CD4-positive, alpha-beta memory T cell (primary cell): Measurements from ENCODE around the gene SARM1. TPM values are rescaled to one million over a fixed set of nuclear protein-coding genes. Genes with fewer than 3 reads are reported as not detected.

ENCODE experiments used
- CTCF ChIA-PET: fragments of 350-600 bp; sonication (Branson Sonifier 250); formaldehyde crosslinking; loops from one replicate; lab custom pipeline; 2021; ENCODE audit warnings: inconsistent platforms; ENCODE audit not compliant: partially characterized antibody; lab: Charles Lee
- POLR2A ChIA-PET: fragments of 350-600 bp; sonication (Branson Sonifier 250); formaldehyde crosslinking; loops from one replicate; lab custom pipeline; 2021; ENCODE audit not compliant: partially characterized antibody; lab: Charles Lee
- DNase-seq, 5 donors: peaks; one replicate each; pipeline versions ENCODE4 v3.0.0 to v3.0.0-alpha.2; 2020 to 2022; ENCODE audit warnings: mixed read lengths in 1 of 5
- H3K27ac ChIP-seq: one replicate; pipeline ENCODE4 v1.7.0; 2013; ENCODE audit warnings: low read depth, low read length
- H3K27me3 ChIP-seq: 2 replicates; pipeline ENCODE4 v1.7.0; 2013; ENCODE audit warnings: mild to moderate bottlenecking, low read length, moderate library complexity; ENCODE audit not compliant: insufficient read depth
- H3K36me3 ChIP-seq: 2 replicates; pipeline ENCODE4 v1.7.0; 2013; ENCODE audit warnings: mild to moderate bottlenecking, low read length, moderate library complexity; ENCODE audit not compliant: insufficient read depth
- H3K4me1 ChIP-seq: 2 replicates; pipeline ENCODE4 v1.7.0; 2013; ENCODE audit warnings: mild to moderate bottlenecking, low read length, moderate library complexity; ENCODE audit not compliant: insufficient read depth
- H3K4me3 ChIP-seq, 2 donors: one replicate each; pipeline ENCODE4 v1.7.0; 2013; ENCODE audit warnings: low read length in 2 of 2, mild to moderate bottlenecking in 1 of 2
- H3K9me3 ChIP-seq, 2 donors: one replicate each; pipeline ENCODE4 v1.7.0; 2013; ENCODE audit warnings: low read length in 2 of 2, control low read depth in 1 of 2; ENCODE audit not compliant: control insufficient read depth in 1 of 2
- H3K27ac Mint-ChIP-seq, 7 donors: one replicate each; pipeline ENCODE4 v1.8.0; 2020 to 2021; ENCODE audit warnings: mixed read lengths in 7 of 7, mild to moderate bottlenecking in 6 of 7, inconsistent platforms in 3 of 7, moderate library complexity in 3 of 7
- H3K27me3 Mint-ChIP-seq, 2 donors: one replicate each; pipeline ENCODE4 v1.8.0; 2020 to 2021; ENCODE audit warnings: mixed read lengths in 2 of 2
- H3K36me3 Mint-ChIP-seq, 2 donors: one replicate each; pipeline ENCODE4 v1.8.0; 2020 to 2021; ENCODE audit warnings: mixed read lengths in 2 of 2, inconsistent platforms in 1 of 2, mild to moderate bottlenecking in 1 of 2
- H3K4me1 Mint-ChIP-seq, 4 donors: one replicate each; pipeline ENCODE4 v1.8.0; 2020 to 2021; ENCODE audit warnings: mixed read lengths in 4 of 4, mild to moderate bottlenecking in 1 of 4
- H3K4me3 Mint-ChIP-seq, 8 donors: one replicate each; pipeline ENCODE4 v1.8.0; 2020 to 2021; ENCODE audit warnings: mixed read lengths in 8 of 8, mild to moderate bottlenecking in 7 of 8, moderate library complexity in 6 of 8, inconsistent platforms in 3 of 8
- H3K9me3 Mint-ChIP-seq, 8 donors: one replicate each; pipeline ENCODE4 v1.8.0; 2020 to 2021; ENCODE audit warnings: mixed read lengths in 8 of 8, mild to moderate bottlenecking in 5 of 8, inconsistent platforms in 3 of 8, moderate library complexity in 1 of 8
- intact Hi-C: fragments of 100-400 bp; cut with micrococcal nuclease; formaldehyde crosslinking; loops from one replicate; pipeline ENCODE4 v1.15.1; 2023
- polyA plus RNA-seq, 2 donors: library from polyadenylated mRNA; unstranded; fragments of 300-500 nt; fragmentation: Illumina TruSeq; gene quantifications; one replicate each; pipeline ENCODE4 v1.2.3, GENCODE V29; 2021
- total RNA-seq, 2 experiments: library from RNA; stranded (reverse); gene quantifications; one replicate each; pipeline ENCODE4 v1.2.3, GENCODE V29; 2021

Gene SARM1
- total and polyA plus RNA-seq, 4 experiments from 2014 or later: 7.3 to 40.3 (median 23.6) TPM

GRCh38 chr17:28357061-28357900 lies 14.2 kb upstream of the SARM1 start, which contains the start of gene POLDIP2:
Gene POLDIP2 (minus strand): TSS chr17:28357527. CDS start chr17:28357448, 79 bp downstream.
- peaks cover 44 to 52% of the 10 kb centered on the region in 2 donors for H3K36me3 Mint-ChIP-seq
- ChIA-PET POLR2A (interaction anchor here (0.6 to 5.6 kb wide), 24 partner anchors 11 to 595 kb away, joined by 3 to 130 read pairs (median 4); partner anchors contain the start of genes IFT20, LYRM9, NEK8 and PIGS), CTCF (interaction anchor here (1.0 to 2.1 kb wide), 5 partner anchors 10 to 106 kb away, joined by 3 to 17 read pairs (median 4); partner anchors contain the start of genes IFT20 and TNFAIP1)
- H3K36me3 ChIP-seq: peaks cover 50% of the 10 kb centered on the region
- peak within 1 kb of the TSS; percentile 67 to 90 for H3K4me3 ChIP-seq
- peak; percentile 95 to 96 (median 96) for DNase-seq
- no peaks in the 10 kb centered on the region for H3K9me3 Mint-ChIP-seq
- H3K27ac Mint-ChIP-seq: peak within 1 kb of the TSS; percentile 93 to 97 (median 96)
- H3K4me1 ChIP-seq: peaks cover 24% of the 10 kb centered on the region
- peak within 1 kb of the TSS; percentile 85 for H3K27ac ChIP-seq
- no peaks in the 10 kb centered on the region for H3K27me3 ChIP-seq
- H3K27me3 Mint-ChIP-seq: no peaks in the 10 kb centered on the region
- peak within 1 kb of the TSS; percentile 92 to 98 (median 95) for H3K4me3 Mint-ChIP-seq
- peaks cover 18 to 36% (median 26%) of the 10 kb centered on the region in 4 donors for H3K4me1 Mint-ChIP-seq
- intact Hi-C loops: loop anchor here (1.0 kb wide), 5 partner anchors 14 to 316 kb away; partner anchors contain the start of genes IFT20, SARM1, TMEM97 and TNFAIP1
- H3K9me3 ChIP-seq: no peaks in the 10 kb centered on the region

GRCh38 chr17:28357901-28358197 lies 13.6 kb upstream of the SARM1 start:
- Histone ChIP-seq H3K36me3 (peaks cover 53% of the 10 kb centered on the region), H3K27me3 (no peaks in the 10 kb centered on the region), H3K4me1 (peaks cover 24% of the 10 kb centered on the region), H3K4me3 (peak overlapping the region; percentile 67 to 90), H3K27ac (peak overlapping the region; percentile 85), H3K9me3 (no peaks in the 10 kb centered on the region)
- no peaks in the 10 kb centered on the region for H3K27me3 Mint-ChIP-seq
- peaks cover 41 to 52% of the 10 kb centered on the region in 2 donors for H3K36me3 Mint-ChIP-seq
- H3K9me3 Mint-ChIP-seq: no peaks in the 10 kb centered on the region
- intact Hi-C loops: loop anchor here (1.0 kb wide), 5 partner anchors 13 to 317 kb away; partner anchors contain the start of genes IFT20, SARM1, TMEM97 and TNFAIP1
- H3K4me1 Mint-ChIP-seq: peaks cover 18 to 36% (median 26%) of the 10 kb centered on the region in 4 donors
- no peak for DNase-seq
- ChIA-PET POLR2A (interaction anchor here (0.7 to 5.6 kb wide), 19 partner anchors 11 to 594 kb away, joined by 3 to 130 read pairs (median 4); partner anchors contain the start of genes IFT20, LYRM9, NEK8 and PIGS), CTCF (interaction anchor here (0.9 to 2.1 kb wide), 6 partner anchors 9 to 107 kb away, joined by 3 to 17 read pairs (median 4); partner anchors contain the start of genes IFT20, SARM1, TNFAIP1 and VTN)
- peak overlapping the region; percentile 92 to 98 (median 95) for H3K4me3 Mint-ChIP-seq
- H3K27ac Mint-ChIP-seq: peak overlapping the region; percentile 93 to 97 (median 96)

- CTCF ChIA-PET: interaction anchor here (2.0 kb wide), 1 partner anchor 54 kb away, joined by 7 read pairs; no protein-coding TSS in a partner anchor
- Histone ChIP-seq H3K27me3 (no peaks in the 10 kb centered on the region), H3K4me1 (peaks cover 7% of the 10 kb centered on the region), H3K9me3 (no peaks in the 10 kb centered on the region), H3K27ac (no peak overlapping the region), H3K36me3 (peaks cover 39% of the 10 kb centered on the region), H3K4me3 (no peak overlapping the region)
- DNase-seq: no peak
- peaks cover 24 to 36% of the 10 kb centered on the region in 2 donors for H3K36me3 Mint-ChIP-seq
- intact Hi-C loops: no loop called here
- H3K4me3 Mint-ChIP-seq: no peak overlapping the region
- H3K4me1 Mint-ChIP-seq: peaks cover 3 to 9% (median 6%) of the 10 kb centered on the region in 4 donors
- no peak overlapping the region for H3K27ac Mint-ChIP-seq
- H3K27me3 Mint-ChIP-seq: no peaks in the 10 kb centered on the region
- no peaks in the 10 kb centered on the region for H3K9me3 Mint-ChIP-seq
- POLR2A ChIA-PET: interaction anchor here (0.6 kb wide), 1 partner anchor 21 kb away, joined by 3 read pairs; no protein-coding TSS in a partner anchor
These were observed 8.3 kb upstream of the SARM1 start for GRCh38 chr17:28363186-28363585.

- ChIA-PET POLR2A (interaction anchor here (0.6 kb wide), 1 partner anchor 20 kb away, joined by 3 read pairs; no protein-coding TSS in a partner anchor), CTCF (interaction anchor here (2.0 kb wide), 1 partner anchor 53 kb away, joined by 7 read pairs; no protein-coding TSS in a partner anchor)
- intact Hi-C loops: no loop called here
- Histone ChIP-seq H3K27ac (no peak overlapping the region), H3K36me3 (peaks cover 37% of the 10 kb centered on the region), H3K4me1 (no peaks in the 10 kb centered on the region), H3K27me3 (no peaks in the 10 kb centered on the region), H3K9me3 (no peaks in the 10 kb centered on the region), H3K4me3 (no peak overlapping the region)
- DNase-seq: no peak
- peaks cover 23 to 32% of the 10 kb centered on the region in 2 donors for H3K36me3 Mint-ChIP-seq
- no peak overlapping the region for H3K27ac Mint-ChIP-seq
- H3K27me3 Mint-ChIP-seq: no peaks in the 10 kb centered on the region
- peaks cover 0 to 4% (median 1%) of the 10 kb centered on the region in 4 donors for H3K4me1 Mint-ChIP-seq
- H3K4me3 Mint-ChIP-seq: no peak overlapping the region
- no peaks in the 10 kb centered on the region for H3K9me3 Mint-ChIP-seq
These were observed 7.5 kb upstream of the SARM1 start for GRCh38 chr17:28363776-28364650.

GRCh38 chr17:28364665-28365363 lies 6.7 kb upstream of the SARM1 start, which contains the start of gene SEBOX:
Gene SEBOX (minus strand): TSS chr17:28365199. CDS start chr17:28365151, 48 bp downstream.
- H3K27me3 Mint-ChIP-seq: no peaks in the 10 kb centered on the region
- Histone ChIP-seq H3K27me3 (no peaks in the 10 kb centered on the region), H3K27ac (no peak within 1 kb of the TSS), H3K4me1 (no peaks in the 10 kb centered on the region), H3K9me3 (no peaks in the 10 kb centered on the region), H3K4me3 (no peak within 1 kb of the TSS), H3K36me3 (peaks cover 32% of the 10 kb centered on the region)
- POLR2A ChIA-PET: interaction anchor here (1.3 kb wide), 1 partner anchor 29 kb away, joined by 3 read pairs; the partner anchor contains the start of genes IFT20 and TNFAIP1
- CTCF ChIA-PET: interaction anchor here (2.0 kb wide), 1 partner anchor 52 kb away, joined by 7 read pairs; no protein-coding TSS in a partner anchor
- no peak within 1 kb of the TSS for H3K27ac Mint-ChIP-seq
- intact Hi-C loops: no loop called here
- no peaks in the 10 kb centered on the region for H3K9me3 Mint-ChIP-seq
- H3K4me3 Mint-ChIP-seq: no peak within 1 kb of the TSS
- H3K4me1 Mint-ChIP-seq: peaks cover 0 to 2% (median 0%) of the 10 kb centered on the region in 4 donors
- no peak for DNase-seq
- peaks cover 19 to 29% of the 10 kb centered on the region in 2 donors for H3K36me3 Mint-ChIP-seq

GRCh38 chr17:28365487-28365886 lies 6.0 kb upstream of the SARM1 start:
- Histone ChIP-seq H3K9me3 (no peaks in the 10 kb centered on the region), H3K27me3 (no peaks in the 10 kb centered on the region), H3K4me3 (no peak overlapping the region), H3K27ac (no peak overlapping the region), H3K4me1 (no peaks in the 10 kb centered on the region), H3K36me3 (peaks cover 26% of the 10 kb centered on the region)
- Mint-ChIP-seq H3K36me3 (peaks cover 16 to 24% of the 10 kb centered on the region in 2 donors), H3K4me1 (peaks cover 0 to 9% (median 0%) of the 10 kb centered on the region in 4 donors), H3K4me3 (no peak overlapping the region), H3K27ac (no peak overlapping the region), H3K9me3 (no peaks in the 10 kb centered on the region), H3K27me3 (no peaks in the 10 kb centered on the region)
- ChIA-PET POLR2A (interaction anchor here (1.3 kb wide), 1 partner anchor 30 kb away, joined by 3 read pairs; the partner anchor contains the start of genes IFT20 and TNFAIP1), CTCF (no interaction called here)
- intact Hi-C loops: no loop called here
- no peak for DNase-seq
